ENCODE results near the gene SCAMP4.

The SCAMP4 gene, protein sequence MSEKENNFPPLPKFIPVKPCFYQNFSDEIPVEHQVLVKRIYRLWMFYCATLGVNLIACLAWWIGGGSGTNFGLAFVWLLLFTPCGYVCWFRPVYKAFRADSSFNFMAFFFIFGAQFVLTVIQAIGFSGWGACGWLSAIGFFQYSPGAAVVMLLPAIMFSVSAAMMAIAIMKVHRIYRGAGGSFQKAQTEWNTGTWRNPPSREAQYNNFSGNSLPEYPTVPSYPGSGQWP

DNA sequence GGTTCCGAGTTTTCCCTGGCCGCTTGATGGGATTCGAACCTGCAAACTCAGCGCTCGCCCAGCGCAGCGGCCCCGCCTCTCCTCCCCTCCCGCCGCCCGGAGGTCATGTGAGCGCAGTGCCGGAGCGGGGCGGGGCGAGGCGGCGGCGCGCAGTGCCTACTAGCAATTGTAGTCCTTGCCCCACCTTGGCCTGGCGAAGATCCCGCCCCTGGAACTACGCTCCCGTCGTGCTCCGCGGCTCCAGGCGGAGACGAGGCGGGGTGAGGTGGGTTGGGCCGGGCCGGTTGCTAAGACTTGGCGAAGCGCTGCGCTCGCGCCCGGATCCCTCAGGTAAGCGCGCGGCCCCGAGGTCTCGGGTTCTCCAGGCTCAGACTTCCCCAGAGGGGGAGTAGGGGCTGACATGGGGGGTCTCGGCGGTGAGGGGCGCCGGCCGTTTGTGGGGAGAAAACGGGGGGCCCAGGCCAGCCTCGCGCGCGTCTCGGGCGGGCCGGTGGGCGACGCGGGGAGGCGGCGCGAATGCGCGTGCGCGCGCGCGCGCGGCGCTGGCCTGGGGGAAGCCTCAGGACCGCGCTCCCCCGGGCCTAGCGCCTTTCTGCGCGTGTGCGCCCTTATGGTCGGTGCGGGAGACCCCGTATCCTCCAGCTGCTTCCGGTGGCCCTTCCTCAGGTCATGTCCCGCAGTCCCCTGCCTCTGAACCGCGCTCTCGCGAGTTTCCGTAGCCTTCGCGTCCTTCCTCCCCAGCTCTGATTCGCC, at the start of gene SCAMP4, which contains the start of gene ADAT3:
Gene SCAMP4 (plus strand): TSS at position 290 of the 753 bp plus-strand sequence. CDS start 9,621 bp downstream, outside the sequence.
Gene ADAT3 (plus strand): TSS at position 290 of the 753 bp plus-strand sequence. CDS start 6,649 bp downstream, outside the sequence.
- peak; percentile 82 for DNase-seq

DNA sequence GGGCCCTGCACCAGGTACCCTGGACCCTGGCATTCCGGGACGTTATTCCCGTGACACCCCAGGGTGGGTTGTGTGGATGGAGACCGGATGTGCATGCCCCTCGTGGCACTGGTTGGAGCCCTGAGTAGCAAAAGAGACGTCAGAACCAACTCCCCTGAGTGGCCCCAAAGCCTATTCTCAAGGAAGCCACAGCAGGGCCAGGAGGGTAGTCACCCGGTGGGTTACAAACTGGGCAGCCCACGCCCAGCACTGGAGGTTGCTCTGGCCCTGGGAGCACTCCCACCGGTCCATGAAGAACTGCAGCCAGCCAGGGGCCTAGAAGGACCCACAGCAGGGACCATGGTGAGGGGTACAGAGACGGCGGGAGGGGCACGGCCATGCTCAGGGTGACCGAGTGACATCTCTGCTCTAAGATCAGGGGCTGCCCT, 49.4 kb upstream of the SCAMP4 start:
- DNase-seq, result no peak

DNA sequence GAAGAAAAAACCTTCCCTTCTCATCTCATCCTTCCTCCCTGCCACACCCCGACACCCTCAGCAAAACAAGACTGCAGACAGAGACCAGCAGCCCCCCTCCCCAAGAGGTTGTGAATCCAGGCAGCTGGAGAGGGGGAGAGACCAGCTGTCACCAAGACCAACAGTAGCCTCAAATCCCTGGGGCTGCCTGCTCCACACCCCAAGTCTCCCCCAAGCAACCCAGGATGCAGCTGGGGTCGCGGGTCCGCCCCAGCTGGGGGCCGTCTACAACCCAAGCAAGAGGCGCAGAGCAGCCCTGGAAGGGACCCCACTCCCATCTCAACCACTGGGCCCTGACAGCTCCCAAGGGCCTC, 48.9 kb upstream of the SCAMP4 start:
- DNase-seq, result no peak

DNA sequence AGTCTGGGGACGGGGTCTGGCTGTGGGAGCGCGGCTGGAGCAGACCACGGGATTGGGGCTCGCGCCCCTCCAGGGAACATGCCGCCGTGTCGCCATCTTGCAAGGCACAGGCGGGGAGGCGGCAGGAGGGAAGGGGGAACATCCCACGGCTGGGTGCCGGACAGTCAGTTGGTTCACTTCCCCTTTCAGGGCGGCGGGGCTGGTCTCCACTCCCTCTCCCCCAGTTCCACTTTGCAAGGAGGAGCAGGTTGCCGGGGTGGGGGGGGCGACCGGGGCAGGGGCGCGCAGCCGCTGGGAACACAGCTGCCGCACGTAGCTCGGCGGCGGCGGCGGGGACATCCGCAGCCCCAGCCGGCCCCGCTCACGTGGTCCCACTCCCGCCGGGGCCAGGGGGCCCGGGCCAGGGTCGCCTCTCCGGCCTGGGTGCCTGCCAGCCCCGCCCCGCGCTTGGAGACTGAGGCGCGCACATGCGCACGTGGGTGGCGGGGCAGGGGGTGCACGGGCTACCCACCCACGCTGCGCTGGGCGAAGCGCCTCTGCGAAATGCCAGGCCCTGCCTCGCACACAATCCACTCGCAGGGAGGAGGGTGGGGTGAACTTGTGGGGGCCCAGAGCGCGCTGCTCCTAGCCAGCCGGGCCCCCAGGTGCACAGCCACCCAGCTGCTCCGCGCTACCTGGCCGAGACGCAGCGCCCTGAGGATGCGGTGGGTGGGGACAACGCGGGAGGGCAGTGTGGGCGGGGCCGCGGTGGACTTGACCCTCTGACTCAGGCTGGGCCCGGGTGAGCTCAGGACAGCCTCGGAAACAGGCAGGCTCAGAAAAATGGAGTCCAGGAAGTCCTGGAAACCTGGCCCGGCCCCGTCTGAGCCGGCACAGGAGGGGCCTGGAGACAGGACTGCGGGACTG, 48.2 kb upstream of the SCAMP4 start:
- DNase-seq, result no peak

DNA sequence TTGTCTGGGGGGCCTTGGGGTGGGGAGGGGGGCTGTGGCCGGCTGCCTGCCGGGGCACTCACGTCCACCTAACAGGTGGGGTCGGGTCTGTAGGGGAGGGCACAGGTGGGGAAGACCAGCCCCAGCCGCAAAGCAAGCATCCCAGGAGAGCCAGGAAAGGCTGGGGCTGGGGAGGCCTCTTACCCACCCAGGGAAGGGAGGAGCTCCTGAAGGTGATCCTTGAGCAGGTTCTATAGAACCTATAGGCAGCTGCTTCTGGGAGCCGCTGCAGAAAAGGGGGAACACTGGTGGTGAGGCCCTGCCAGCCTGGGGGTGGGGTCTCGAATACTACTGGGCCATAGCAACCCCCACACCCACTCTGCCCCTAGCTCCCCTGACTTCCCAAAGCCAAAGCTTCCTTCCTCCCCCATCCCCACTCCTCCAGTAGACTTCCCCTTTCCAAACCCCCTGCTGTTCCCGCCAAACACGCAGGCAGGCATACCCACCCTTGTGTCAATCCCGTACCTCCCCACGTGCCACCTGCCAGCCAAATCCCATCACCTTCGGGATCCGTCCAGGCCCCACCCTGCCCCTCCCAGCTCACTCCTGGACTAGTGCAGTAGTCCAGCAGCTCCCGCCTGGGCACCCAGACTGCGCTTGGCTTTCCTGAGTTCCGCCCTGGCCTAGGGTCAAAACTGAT, 47.4 kb upstream of the SCAMP4 start:
- no peak for DNase-seq

DNA sequence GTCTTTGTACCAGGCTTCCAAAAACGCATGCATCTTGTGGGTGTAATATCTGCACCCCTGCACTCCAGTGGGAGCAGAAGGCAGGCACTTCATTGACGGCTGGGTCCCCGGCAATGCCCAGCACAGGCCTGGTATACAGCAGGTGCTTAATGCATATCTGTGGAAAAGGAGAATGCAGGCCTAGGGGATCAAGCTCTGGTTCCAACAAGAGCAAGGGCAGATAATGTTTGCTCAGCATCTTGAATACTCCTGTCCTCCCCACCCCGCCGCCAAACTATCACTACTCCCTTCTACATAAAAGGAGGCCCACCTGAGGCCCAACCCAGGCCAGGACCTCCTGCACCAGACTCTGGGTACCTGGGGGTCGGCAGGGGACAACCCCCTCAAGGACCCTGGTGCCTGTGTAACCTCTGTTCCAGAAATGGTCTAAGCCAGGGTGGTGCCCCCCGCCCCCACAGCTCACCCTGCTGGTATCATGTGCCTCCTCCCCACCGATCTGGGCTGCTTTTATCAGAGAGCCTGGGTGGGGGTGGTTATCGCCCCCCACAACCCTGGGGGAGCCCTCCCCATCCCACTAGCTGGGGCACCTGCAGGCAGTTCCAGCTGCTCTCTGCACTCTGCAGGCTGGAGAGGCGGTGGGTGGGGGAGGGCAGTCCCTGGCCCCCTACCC, 46.7 kb upstream of the SCAMP4 start:
- DNase-seq, result no peak

DNA sequence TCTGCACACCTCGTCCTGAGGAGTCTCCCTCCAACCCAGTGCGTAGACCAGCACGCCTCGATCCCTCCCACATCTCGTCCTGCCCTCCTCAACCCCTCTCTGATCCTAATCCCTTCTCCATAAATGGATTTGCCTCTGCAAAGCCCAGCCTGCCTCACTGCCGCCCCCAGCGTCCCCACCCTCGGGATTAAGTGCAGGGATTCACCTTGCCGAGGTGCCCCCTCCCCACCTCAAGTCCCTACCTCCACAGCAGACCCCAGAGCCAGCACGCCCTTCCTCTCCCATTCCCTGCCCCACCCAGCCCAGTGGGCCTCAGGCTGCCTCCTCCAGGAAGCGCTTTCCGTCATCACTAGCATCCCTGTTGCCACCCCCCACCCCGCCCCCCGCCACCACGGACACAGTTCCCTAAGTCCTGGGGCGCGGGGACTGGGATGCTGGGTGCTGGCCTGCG, 45.8 kb upstream of the SCAMP4 start:
- DNase-seq, result no peak

DNA sequence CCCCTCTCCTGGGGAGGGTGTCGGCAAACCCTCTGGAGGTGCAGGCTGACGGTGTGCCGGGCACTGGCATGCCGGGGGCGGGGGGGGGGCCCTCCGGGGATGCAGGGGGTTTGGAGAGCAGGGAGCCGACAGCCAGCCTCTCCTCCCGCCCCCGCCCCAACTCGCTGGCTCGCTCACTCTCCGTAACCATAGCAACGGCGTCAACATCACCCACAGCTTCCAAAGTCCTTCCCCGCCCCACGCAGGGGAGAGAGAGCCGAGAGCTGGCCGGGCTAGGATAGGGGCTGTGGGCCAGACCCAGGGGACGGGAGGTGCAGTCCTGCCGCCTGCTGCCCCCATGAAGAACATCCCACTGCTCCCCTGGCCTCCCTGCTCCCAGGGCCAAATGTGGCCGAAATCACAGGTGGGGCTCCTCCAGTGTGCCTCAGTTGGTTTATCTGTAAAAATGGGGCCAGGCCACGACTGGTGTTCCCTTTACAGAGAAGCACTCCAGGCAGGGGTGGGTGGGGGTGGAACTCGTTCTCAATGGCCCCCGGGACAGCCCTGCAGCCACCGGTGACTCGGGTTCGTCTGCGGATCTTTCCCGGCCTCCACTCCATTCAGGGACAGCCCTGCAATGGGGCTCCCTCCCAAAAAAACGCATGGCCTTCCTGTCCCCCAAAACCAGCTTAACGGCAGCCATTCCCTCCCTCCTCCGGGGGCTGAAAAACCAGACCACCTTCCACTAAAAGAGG, 45.0 kb upstream of the SCAMP4 start:
- no peak for DNase-seq

DNA sequence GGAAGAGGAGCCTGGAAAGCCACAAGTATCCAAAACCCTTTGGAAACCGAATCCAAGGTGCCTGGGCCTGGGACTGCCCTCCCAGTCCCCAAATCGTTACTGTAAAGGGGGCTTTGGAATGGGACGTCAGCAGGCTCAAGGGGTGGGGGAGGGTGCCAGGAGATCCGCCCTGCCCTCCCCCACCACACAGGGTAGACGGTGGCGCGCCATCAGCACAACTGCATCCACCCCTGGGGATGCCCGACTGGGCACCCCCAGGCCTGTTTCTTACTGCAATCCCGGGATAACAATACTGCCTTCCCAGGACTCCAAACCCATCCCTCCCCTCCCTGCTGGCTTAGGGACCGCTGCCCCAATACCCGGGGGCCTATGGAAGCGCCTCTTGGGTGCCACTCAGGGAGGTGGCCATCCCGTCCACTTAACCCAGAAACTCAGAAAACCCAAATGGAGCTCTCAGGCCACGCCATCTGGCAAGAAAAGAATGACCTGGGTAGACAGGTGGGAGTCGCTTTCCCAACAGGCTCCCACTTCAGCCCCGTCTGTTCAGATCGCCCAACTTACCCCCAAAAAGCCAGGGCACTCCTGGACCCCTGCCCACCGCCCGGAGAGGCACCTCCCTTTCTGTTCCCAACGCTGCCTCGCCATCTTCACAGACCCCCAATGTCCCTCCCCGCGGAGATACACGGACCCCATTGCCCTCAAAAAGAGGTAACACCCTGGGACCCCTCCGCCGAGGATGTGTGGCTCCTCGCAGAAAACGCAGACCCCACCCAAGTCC, 44.2 kb upstream of the SCAMP4 start:
- DNase-seq, result no peak

DNA sequence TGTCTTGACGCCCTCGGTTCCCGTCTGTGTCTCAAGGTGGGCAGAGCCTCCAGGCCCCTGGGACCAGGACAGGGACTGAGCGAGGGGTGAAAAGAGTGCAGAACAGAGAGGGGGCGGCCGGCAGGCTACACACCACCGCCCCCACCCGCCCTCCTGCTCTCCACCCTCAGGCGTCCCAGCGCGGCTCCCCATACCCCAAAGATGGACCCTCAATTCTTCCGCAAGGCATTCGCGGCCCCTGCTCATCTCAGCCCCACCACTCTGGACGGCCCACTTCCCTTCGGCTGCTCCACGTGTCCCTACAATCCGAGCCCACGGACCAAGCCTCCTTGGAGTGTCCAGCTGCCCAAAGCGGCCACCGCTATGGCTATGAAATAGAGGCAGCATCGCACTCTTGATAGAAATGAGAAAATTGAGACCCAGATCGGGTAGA, 43.6 kb upstream of the SCAMP4 start:
- no peak for DNase-seq

DNA sequence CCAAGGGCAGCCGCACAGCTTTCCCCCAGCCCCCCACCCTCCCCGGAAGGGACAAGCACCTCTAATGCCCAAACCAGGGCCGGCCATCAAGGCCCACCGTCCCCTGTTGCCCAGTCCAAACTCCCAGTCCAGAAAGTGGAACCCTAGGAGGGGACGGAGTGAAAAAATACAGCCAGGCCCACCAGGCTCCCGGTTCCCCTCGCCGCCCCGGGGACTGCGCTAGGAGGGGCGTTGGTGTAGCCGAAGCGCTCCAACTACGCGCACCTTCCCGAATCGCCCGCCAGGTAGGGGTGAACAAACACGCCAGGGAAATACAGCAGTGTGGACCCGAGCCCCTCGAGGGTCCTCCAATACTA, 43.2 kb upstream of the SCAMP4 start:
- DNase-seq, result no peak

DNA sequence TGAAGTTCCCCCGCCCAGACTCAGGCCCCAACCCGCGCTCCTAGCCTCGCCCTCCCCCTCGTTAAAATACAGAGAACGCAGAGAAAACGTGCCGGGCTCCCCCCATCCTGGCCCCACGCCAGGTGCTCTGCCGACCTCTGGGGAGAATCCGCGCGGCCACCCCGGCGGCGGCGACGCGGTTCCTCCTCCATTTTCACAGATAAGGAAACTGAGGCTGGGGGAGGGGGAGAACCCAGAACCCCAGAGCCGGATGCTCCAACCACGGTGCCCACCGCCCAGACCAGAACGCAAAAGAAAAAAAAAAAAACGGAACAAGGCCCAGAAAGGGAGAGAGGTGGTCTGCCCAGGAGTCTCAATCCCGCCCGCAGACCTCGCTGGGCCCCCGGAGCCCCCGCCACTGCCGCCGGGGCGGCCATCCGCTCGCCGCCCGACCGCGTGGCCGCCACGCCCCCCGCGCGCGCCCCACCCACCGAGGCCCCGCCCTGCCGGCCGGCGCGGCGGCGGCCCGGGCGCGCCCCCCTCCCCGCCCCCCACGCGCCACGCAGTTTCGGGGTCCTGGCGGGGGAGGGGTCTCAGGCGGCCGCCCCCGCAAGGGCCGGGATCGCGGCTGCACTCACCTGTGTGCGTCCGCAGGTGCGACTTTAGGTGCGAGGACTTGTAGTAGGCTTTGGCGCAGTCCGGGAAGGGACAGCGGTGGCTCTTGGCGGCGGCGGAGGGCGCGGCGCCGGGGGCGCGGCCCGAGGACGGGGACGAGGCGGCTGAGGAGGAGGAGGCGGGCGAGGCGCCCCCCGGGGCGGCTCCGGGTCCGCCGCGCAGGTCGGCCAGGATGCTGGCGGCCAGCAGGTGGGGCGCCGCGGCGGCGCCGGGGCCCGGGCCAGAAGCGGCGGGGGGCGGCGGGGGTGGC, 42.5 kb upstream of the SCAMP4 start:
- DNase-seq, result no peak

DNA sequence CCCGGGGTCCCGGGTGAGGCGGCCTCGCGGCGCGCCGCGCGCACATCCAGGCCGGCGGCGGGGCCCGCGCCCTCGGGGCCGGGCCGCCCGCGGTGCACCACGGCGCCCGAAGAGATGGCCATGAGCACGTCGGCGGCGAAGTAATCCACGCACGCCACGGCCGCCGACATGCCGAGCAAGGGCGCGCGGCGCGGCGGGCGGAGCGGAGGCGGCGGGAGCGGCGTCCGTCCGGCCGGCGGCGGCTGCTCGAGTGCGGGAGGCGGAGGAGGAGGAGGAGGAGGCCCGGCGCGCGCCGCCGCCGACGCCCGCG, 41.9 kb upstream of the SCAMP4 start, which contains the start of gene KLF16:
Gene KLF16 (minus strand): TSS at position 252 of the 310 bp plus-strand sequence. CDS start 82 bp downstream, at position 170.
- DNase-seq, result no peak

DNA sequence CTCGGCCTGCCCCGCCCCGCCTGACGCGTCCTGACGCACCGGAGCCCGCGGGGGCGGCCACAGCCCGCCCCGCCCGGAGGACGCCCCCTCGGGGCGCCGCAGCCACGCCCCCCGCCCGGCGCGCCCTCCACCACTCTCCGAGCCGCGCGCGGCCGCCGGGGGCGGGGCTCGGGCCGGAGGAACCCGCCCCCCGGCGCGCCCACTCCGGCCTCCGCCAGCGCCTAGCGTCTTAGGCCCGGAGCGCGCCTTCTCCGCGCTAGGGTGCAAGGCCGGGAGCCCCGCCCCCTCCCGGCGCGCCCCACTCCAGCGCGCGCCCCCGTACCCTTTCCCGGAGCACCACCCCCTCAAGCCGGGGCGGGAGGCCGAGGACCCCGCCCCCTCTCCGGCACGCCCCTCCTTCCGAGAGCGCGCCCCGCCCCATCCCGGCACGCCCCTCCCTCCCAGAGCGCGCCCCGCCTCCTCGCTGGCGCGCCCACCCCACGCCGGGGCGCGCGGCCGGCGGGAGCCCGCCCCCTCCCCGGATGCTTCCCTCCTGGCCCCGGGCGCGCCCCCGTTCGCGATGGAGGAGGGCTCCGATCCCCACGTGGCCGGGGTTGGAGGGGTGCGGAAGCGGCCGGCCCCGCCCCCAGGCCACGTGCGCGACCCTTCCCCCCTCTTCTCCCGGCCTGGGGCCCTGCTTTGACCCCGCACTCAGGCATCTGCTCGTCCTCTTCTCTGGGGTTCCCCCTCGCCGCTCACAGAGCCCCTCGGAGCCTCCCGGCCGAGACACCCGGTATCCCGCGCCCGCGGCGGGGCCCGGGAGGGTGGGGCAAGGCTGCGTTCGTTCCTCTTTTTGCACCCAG, 41.3 kb upstream of the SCAMP4 start:
- peak; percentile 68 for DNase-seq

DNA sequence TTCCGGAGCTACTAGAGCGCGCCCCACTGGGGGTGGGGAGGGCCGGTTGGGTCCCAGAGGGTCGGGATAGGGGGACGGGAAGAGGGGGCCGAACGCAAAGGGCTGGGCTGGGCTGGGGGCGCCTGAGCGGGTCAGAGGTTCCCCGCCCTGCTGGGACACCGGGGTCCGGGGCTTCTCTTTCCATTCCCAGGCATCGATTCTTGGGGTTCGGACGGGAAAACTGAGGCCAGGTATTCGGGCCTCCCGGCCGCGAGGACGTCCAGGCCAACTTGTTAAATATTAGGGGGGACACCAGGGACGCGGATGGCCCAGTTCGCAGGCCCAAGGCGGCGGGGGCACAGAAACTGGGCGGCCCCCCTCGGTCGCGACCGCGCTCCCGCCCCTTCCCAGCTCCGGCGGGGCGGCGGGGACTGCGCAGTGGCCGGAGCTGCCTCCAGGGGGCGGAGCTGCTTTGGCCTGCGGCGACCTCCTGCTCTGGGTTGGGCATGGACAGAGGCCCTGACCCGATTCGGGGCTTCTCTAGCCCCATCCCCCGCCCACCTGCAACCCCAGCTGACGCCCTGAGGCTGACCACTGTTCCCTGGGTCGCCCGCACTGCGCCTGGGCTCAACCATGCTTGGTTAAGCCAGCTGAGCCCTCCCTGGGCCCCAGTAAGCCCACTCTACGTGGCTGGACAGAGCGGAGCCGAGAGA, 40.6 kb upstream of the SCAMP4 start:
- no peak for DNase-seq

DNA sequence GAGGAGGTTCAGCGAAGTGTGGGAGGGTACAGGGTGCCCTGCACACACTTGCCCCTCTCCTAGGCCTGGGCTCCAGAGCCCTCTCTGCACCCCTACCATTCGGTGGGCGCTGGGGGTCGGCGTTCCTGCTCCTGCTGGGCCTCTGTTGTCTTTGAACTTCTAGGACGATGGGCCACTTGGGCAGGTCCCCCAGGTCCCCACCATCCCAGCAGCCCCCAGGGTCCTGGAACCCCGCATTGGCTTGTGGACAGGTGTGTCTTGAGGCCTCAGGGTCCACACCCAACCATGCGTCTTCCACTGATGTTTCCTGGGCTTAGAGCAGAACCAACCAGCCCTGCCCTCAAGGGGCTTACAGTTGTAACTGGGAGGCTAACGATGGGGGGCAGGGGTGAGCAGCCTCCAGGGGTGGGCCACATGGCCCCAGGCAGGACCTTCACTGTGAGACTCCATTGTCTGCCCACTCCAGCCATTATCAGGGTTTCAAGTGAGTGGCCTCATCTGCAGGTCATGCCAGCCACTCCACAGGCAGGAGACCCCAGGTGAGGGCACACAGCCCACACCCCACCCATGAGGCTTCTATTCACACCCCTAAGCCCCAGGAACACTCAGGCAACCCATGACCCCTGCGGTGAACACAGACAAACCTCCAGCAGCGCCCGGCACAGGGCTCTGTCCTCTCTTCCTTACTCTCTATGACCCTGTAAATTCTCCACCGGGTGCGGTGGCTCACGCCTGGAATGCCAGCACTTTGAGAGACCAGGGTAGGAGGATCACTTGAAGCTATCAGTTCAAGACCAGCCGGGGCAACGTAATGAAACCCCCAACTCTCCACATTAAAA, 39.8 kb upstream of the SCAMP4 start:
- DNase-seq, result no peak
